Activated CD8-positive, alpha-beta memory T cell treated with anti-CD3 and anti-CD28 coated beads, Interleukin-2, amount 50 U/mL, for 24 hours (primary cell): ENCODE data around the gene RAB42.
"Not testable (repeated sequence)": the region's sequence is repeated elsewhere in the genome, so short reads cannot be mapped to it uniquely, and the experiment has no call there.

ENCODE experiments used
- DNase-seq: peaks from one replicate; pipeline ENCODE4 v3.0.0-alpha.2; 2020; ENCODE audit errors: extremely low read depth

RAB42 gene

GRCh38 chr1:28591708-28592320, at the start of gene RAB42:
Gene RAB42 (plus strand): TSS chr1:28592265. CDS start chr1:28592512, 247 bp downstream.
- DNase-seq, result no peak

GRCh38 chr1:28545246-28545628, 46.8 kb upstream of the RAB42 start:
- no peak for DNase-seq

- DNase-seq, result no peak
Observed at GRCh38 chr1:28548318-28548717, 43.7 kb upstream of the RAB42 start.

DNA sequence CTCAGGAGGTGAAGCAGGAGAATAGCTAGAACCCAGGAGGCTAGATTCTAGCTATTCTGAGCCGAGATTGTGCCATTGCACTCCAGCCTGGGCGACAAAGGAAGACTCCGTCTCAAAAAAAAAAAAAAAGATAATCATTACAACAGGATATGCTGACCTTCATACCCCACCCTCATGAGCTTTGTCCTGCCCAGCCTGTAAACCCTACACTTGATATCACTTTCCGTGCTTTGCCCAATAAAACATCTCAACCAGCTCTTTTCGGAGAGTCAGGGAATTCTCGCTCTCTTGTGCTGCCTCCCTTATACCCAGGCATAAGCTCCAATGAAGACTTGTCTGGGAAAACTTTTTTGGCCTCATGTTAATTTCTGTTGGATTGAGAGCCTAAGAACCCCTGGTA, 40.7 kb upstream of the RAB42 start:
- DNase-seq, result no peak

DNA sequence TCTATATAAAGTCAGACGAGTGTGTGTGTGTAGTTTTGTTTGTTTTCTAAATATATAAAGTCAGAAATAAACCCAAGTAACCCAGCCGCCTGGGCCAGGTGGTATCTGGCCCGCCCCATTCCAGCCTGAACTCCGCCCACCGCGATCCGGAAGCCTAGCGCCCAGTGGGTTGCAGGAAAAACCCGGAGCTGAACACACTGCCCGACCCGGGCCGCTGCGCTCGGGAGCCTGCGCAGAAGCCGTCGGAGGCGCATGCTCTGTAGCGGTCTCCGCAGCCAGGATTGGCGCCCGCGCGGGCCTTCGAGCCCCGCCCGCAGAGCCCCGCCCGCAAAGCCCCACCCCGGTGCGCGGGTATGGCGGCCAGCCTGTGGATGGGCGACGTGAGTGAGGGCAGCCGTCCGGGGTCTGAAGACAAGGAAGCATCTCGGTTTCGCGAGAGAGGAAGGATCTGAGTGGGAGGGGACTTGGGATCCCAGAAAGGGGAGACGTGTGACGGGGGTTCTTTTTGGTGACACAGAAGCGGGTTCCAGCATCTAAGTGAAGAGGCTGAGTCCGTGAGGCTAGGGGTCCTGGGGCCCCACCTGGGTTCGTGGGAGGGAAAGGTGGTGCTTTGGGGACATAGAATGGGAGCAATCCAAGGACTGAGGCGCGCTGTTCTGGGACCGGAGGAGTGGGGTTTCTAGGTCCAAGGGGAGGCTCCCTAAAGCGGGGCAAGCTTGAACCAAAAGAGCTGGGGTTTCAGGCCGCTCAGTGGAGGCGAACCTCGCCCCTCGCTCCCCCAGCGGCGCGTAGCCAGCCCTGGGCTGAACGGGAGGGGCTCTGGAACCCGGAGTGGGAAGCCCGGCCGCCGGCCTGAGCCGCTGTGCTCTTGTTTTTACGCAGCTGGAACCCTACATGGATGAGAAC, 39.1 kb upstream of the RAB42 start, which contains the start of gene TRNAU1AP:
TRNAU1AP (plus strand) TSS at position 328 of the 906 bp plus-strand sequence; CDS start at position 354, 26 bp downstream.
- DNase-seq, result peak; percentile 89

GRCh38 chr1:28560886-28561285, 31.2 kb upstream of the RAB42 start:
- DNase-seq, result no peak

DNA sequence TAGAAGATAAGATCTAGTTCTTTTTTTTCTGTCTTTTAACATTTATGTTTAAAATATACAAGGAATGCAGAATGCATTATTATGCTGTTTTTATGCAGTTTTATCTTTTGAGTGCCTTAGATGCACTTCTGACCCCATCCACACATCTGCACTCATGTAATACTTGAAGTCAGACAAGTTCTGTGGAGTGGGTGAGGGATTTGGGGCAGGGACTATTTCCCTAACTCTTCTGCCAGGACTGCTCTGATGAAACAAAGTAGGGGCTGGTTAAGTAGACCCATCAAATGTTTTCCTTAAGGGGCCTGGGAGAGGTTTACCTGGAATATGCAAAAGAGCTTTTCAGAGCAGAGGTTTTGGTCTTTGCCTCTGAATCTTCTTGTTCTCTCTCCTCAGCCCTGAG, 27.8 kb upstream of the RAB42 start:
- no peak for DNase-seq

- no peak for DNase-seq
Observed at GRCh38 chr1:28565040-28565439, 27.0 kb upstream of the RAB42 start.

DNA sequence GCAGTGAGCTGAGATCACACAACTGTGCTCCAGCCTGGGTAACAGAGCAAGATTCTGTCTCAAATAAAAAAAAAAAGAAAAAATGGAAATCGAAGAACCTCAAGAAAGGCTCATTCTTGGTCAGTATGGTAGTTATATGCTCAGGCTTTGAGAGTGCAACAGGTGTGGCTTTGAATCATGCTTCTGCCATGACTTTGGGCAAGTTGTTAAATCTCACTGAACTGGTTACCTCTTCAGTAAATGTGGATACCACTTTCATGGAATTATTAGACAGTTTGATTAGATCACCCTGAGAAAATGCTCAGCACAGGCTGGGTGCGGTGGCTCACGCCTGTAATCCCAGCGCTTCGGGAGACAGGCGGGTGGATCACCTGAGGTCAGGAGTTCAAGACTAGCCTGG, 26.3 kb upstream of the RAB42 start:
- DNase-seq, result no peak

GRCh38 chr1:28566931-28567330, 25.1 kb upstream of the RAB42 start:
- no peak for DNase-seq

DNA sequence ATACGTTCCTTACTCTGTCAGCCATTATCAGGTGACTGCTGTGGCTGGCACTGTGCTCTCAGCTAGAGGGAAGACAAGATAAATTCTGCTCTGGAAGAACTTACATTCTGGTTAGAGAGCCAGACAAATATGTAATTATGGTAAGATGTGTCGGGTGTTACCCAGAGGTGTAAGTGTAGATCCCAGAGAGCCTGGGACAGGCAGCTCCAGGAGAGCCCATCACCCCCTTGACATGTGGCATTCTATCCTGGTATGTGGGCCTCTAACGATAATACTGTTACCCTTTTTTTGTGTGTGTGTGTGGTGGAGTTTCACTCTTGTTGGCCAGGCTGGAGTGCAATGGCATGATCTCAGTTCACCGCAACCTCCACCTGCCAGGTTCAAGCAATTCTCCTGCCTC, 20.2 kb upstream of the RAB42 start:
- DNase-seq, result no peak

- not testable (repeated sequence) for DNase-seq
Observed at GRCh38 chr1:28572891-28573290, 19.2 kb upstream of the RAB42 start.

DNA sequence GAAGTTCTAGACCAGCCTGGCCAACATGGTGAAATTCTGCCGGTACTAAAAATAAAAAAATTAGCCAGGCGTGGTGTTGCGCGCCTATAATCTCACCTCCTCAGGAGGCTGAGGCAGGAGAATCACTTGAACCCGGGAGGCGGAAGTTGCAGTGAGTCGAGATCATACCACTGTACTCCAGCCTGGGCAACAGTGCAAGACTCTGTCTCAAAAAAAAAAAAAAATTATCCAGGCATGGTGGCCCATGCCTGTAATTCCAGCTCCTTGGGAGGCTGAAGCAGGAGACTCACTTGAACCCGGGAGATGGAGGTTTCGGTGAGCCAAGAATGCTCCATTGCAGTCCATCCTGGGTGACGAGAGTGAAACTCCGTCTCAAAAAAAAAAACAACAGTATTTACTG, 18.5 kb upstream of the RAB42 start:
- DNase-seq, result no peak

GRCh38 chr1:28577052-28577678, 14.9 kb upstream of the RAB42 start:
- DNase-seq, result no peak

GRCh38 chr1:28577738-28578536, 14.1 kb upstream of the RAB42 start:
- no peak for DNase-seq

- no peak for DNase-seq
Observed at GRCh38 chr1:28578696-28579218, 13.3 kb upstream of the RAB42 start.

DNA sequence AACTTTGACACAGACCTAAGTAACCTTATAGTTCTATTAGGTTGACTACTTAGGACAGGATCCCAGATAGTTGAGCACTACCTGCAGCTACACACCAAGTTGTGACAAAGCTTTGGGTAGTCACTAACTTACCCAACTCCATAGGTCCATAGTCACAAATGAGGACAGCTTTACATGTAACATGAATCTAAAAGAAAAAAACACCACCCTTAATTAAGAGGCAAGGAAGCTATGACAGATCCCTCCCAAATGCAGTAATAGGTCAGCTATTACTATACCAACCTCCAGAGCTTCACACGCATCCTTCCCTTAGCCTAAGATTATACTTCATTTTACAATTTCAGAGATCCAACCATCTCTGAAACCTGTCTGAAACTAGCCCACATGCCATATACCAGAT, 12.7 kb upstream of the RAB42 start:
- no peak for DNase-seq

DNA sequence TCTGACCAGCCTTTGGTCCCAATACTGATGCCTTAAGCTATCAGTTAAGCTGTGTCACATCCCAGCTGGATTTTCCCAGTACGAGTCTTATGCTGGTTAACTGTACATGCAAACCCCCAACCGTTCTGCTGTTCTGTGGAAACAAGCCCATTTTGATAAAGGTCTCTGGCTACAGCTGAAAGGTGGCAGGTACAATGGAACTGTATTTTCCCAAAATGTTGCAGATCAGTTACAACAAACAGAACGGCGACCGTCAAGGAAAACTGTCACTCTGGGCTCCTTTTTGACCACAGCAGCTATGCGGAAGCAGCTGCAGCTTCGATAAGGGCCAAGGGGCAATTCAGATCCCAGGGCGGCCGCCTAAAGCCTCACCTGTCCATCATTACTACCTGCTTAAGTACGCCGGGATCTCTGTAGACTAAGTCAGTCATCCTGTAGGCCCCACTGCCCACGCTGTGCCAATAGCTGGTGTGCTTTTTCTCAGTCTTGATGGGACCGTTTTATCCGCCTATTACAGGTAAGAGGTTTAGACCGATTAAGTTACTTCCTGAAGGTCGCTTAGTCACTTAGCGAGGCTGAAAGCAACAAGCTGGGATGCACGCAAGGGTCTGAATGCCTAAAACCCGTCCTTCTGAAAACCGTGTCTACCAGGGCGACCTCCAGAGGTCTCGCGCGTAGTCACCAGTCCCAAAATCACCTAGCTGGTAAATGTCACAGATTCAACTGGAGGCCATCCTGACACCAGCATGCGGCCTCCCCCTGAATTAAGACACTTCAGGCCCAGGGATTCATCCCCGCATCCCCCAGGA, 11.1 kb upstream of the RAB42 start:
- DNase-seq, result no peak

- peak; percentile 74 for DNase-seq
Observed at GRCh38 chr1:28581531-28582247, 10.4 kb upstream of the RAB42 start.

- no peak for DNase-seq
Observed at GRCh38 chr1:28582248-28582615, 9.8 kb upstream of the RAB42 start.
